ENCODE results near the gene KIF5C. TPM values are rescaled to one million over a fixed set of nuclear protein-coding genes. Genes with fewer than 3 reads are reported as not detected.

KIF5C gene
- total and polyA plus RNA-seq, 2 of the 13 experiments (the other 11 are each of a cell fraction or from before 2014, with no cell fraction given) = 0.15 to 0.20 TPM

DNA sequence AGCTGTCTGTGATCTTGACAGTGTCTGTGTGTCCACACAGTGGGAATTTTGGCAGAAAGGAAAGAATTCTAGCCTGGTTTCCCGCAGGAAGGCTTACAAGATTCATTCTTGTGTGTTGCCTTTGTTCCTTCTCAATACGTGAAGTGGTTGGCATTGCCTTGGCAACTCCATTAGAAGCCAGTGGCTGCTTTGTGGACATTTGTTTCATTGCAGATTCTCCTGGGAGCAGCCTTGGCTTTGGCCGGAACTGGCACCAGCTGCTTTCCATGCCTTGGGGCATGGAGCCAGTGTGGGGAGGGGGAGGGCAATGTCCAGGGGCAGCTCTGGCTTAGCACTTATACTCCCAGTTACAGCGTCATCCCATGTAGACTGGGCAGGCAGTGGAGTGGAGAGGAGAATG is 39.4 kb downstream of the KIF5C start (continued):
- TF ChIP-seq, protein P1, sequence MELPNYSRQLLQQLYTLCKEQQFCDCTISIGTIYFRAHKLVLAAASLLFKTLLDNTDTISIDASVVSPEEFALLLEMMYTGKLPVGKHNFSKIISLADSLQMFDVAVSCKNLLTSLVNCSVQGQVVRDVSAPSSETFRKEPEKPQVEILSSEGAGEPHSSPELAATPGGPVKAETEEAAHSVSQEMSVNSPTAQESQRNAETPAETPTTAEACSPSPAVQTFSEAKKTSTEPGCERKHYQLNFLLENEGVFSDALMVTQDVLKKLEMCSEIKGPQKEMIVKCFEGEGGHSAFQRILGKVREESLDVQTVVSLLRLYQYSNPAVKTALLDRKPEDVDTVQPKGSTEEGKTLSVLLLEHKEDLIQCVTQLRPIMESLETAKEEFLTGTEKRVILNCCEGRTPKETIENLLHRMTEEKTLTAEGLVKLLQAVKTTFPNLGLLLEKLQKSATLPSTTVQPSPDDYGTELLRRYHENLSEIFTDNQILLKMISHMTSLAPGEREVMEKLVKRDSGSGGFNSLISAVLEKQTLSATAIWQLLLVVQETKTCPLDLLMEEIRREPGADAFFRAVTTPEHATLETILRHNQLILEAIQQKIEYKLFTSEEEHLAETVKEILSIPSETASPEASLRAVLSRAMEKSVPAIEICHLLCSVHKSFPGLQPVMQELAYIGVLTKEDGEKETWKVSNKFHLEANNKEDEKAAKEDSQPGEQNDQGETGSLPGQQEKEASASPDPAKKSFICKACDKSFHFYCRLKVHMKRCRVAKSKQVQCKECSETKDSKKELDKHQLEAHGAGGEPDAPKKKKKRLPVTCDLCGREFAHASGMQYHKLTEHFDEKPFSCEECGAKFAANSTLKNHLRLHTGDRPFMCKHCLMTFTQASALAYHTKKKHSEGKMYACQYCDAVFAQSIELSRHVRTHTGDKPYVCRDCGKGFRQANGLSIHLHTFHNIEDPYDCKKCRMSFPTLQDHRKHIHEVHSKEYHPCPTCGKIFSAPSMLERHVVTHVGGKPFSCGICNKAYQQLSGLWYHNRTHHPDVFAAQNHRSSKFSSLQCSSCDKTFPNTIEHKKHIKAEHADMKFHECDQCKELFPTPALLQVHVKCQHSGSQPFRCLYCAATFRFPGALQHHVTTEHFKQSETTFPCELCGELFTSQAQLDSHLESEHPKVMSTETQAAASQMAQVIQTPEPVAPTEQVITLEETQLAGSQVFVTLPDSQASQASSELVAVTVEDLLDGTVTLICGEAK (IDR thresholded peaks at IDR 0.05) = no peak
- TF ChIP-seq, protein P1 (CRISPR knock-in tag; IDR thresholded peaks at IDR 0.05) = no peak

DNA sequence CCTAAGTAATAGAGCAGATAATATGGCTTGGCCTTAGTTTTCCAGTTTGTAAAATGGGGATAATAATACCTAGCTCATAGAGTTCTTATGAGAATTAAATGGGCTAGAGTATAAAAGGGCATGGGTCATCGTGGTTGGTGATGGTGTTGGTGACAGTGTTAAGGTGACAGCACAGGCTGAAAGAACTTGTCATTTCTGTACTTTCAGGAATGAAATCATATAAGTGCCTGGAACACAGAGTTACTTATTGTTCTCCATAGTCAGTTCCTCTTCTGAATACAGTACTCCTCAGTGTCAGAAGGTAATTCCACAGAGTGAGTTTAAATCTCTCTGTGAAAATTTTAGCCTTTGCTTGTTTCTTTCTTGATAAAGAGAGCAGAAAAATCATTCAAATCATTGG is 42.4 kb downstream of the KIF5C start:
- no peak for DNase-seq (ENCODE audit: low spot score)
- FAIRE-seq = no peak
- no peak overlapping the region for H3K27ac ChIP-seq (ENCODE audit: extremely low read length, insufficient read depth, low read length)
- TF ChIP-seq ZNF549 (CRISPR knock-in tag; IDR thresholded peaks at IDR 0.05) (no peak), ARID4A (CRISPR knock-in tag; IDR thresholded peaks at IDR 0.05; ENCODE audit: borderline replicate concordance) (no peak), ZNF232 (CRISPR knock-in tag; IDR thresholded peaks at IDR 0.05; ENCODE audit: borderline replicate concordance) (no peak), PCBP2 (optimal IDR thresholded peaks at IDR 0.05; ENCODE audit: low read depth, low read length, poor library complexity, severe bottlenecking) (no peak), BCL6 (CRISPR knock-in tag; IDR thresholded peaks at IDR 0.05) (no peak)
- TF ChIP-seq, protein P2, sequence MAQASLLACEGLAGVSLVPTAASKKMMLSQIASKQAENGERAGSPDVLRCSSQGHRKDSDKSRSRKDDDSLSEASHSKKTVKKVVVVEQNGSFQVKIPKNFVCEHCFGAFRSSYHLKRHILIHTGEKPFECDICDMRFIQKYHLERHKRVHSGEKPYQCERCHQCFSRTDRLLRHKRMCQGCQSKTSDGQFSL (CRISPR knock-in tag; IDR thresholded peaks at IDR 0.05) = no peak

More for the DNA sequence above, 42.4 kb downstream of the KIF5C start:
- no peaks in the 10 kb centered on the region for H3K79me2 ChIP-seq (ENCODE audit: insufficient read depth, low read length)
- POLR2A ChIA-PET = no interaction called here
- no peak overlapping the region for H3K9ac ChIP-seq (ENCODE audit: insufficient read depth, low read depth, low read length)
- CTCF ChIA-PET (ENCODE audit: low intra/inter-chr PET ratio, low total read pairs) = no interaction called here
- ATAC-seq = no peak
- in situ Hi-C loops (cut with HindIII; ENCODE audit: extremely low pct_ligation_motif_present, low pct_unique_long_range_greater_than_20kb) = no loop called here
- H2AFZ ChIP-seq (ENCODE audit: low read length) = no peak overlapping the region
- no peak overlapping the region for H3K4me3 ChIP-seq (replicated peaks in 1 of 3; ENCODE audit: insufficient read depth in 1 of 3, low read depth in 2 of 3, low read length in 3 of 3)
- no peaks in the 10 kb centered on the region for H3K4me1 ChIP-seq (ENCODE audit: insufficient read depth, low read length)
- intact Hi-C loops (cut with micrococcal nuclease; ENCODE audit: unreplicated experiment) = no loop called here
- peaks cover 0 to 4% of the 10 kb centered on the region in 2 experiments; a peak in 2 of 5 replicates for H3K27me3 ChIP-seq (ENCODE audit: control insufficient read depth in 1 of 2, insufficient read depth in 2 of 2, low read length in 2 of 2)
- no TSS peak for BruUV-seq (replicated peaks)
- H3K36me3 ChIP-seq (replicated peaks in 1 of 2; ENCODE audit: control insufficient read depth in 1 of 2, insufficient read depth in 2 of 2, low read length in 2 of 2) = no peaks in the 10 kb centered on the region
- 0% methylated on average over 1 of the region's 1 CpG for WGBS (ENCODE audit: low lambda C conversion rate)
- no peak overlapping the region for H3K4me2 ChIP-seq (ENCODE audit: low read depth, low read length)
- H3K9me3 ChIP-seq (ENCODE audit: low read length) = peaks cover 24% of the 10 kb centered on the region
- no peaks in the 10 kb centered on the region for H4K20me1 ChIP-seq (ENCODE audit: insufficient read depth, low read length)
